ENCODE measurements around the gene GLIS1. TPM values are rescaled to one million over a fixed set of nuclear protein-coding genes. Genes with fewer than 3 reads are reported as not detected.

Gene GLIS1
- total RNA-seq, 1 experiment from 2014 or later: 0.39 TPM

GRCh38 chr1:53651356-53651755, 87.6 kb downstream of the GLIS1 start:
- TF ChIP-seq EZH2 (IDR thresholded peaks at IDR 0.05): no peak
- no peak for TF ChIP-seq ELF1 (IDR thresholded peaks at IDR 0.05; ENCODE audit: borderline replicate concordance, low read depth)
- TF ChIP-seq JUND (IDR thresholded peaks at IDR 0.05): no peak
- TF ChIP-seq FOSL1 (IDR thresholded peaks at IDR 0.05; ENCODE audit: low read depth): no peak
- TF ChIP-seq YY1 (IDR thresholded peaks at IDR 0.05; ENCODE audit: extremely low read depth, insufficient replicate concordance, low read depth, low read length): no peak
- no peak for TF ChIP-seq ATF3 (IDR thresholded peaks at IDR 0.05)
- H4K20me1 ChIP-seq (ENCODE audit: insufficient read depth): no peaks in the 10 kb centered on the region

GRCh38 chr1:53648516-53648915, 90.4 kb downstream of the GLIS1 start:
- H3K9me2 ChIP-seq (ENCODE audit: insufficient read depth): no peaks in the 10 kb centered on the region
- CTCF ChIA-PET: no interaction called here
- H3K9ac ChIP-seq (ENCODE audit: low read length): no peak overlapping the region
- no peak overlapping the region for H3K4me3 ChIP-seq (replicated peaks in 1 of 2; ENCODE audit: low read depth in 1 of 2, low read length in 2 of 2)
- intact Hi-C loops (cut with micrococcal nuclease): no loop called here
- no peaks in the 10 kb centered on the region for H3K36me3 ChIP-seq (ENCODE audit: control insufficient read depth in 1 of 2, insufficient read depth in 2 of 2, low read length in 2 of 2)
- H2AFZ ChIP-seq (ENCODE audit: low read depth, low read length, poor library complexity, severe bottlenecking): no peak overlapping the region
- no peaks in the 10 kb centered on the region for H3K79me2 ChIP-seq (ENCODE audit: insufficient read depth, low read length)
- no peaks in the 10 kb centered on the region for H3K4me1 ChIP-seq (ENCODE audit: control insufficient read depth in 1 of 2, insufficient read depth in 2 of 2, low read length in 2 of 2)
- no peaks in the 10 kb centered on the region for H3K9me3 ChIP-seq (ENCODE audit: control insufficient read depth in 1 of 2, insufficient read depth in 1 of 2, low read depth in 1 of 2, low read length in 2 of 2)
- RAD21 ChIA-PET (ENCODE audit: low non-redundant PET in 1 of 2, low total read pairs in 2 of 2, uncharacterized antibody in 2 of 2, unreplicated experiment in 2 of 2): no interaction called here
- no TSS peak for BruUV-seq (replicated peaks)
- ATAC-seq (no peak), DNase-seq (ENCODE audit: low read depth, low spot score) (no peak)
- no peak overlapping the region for H3K4me2 ChIP-seq (ENCODE audit: low read length)
- H3K27ac ChIP-seq (ENCODE audit: low read depth, low read length): no peak overlapping the region
- POLR2A ChIA-PET: no interaction called here
- peaks cover 32% of the 10 kb centered on the region for H3K27me3 ChIP-seq (ENCODE audit: insufficient read depth, low read length)
- H4K20me1 ChIP-seq (ENCODE audit: insufficient read depth): no peaks in the 10 kb centered on the region
- TF ChIP-seq ZNF274 (IDR thresholded peaks at IDR 0.05; ENCODE audit: low read depth, low read length): no peak
- no peak for TF ChIP-seq CBX3 (IDR thresholded peaks at IDR 0.05; ENCODE audit: low read depth)
- no peak for TF ChIP-seq ZFX (IDR thresholded peaks at IDR 0.05)
- no peak for TF ChIP-seq MAX (IDR thresholded peaks at IDR 0.05)
- TF ChIP-seq EZH2 (IDR thresholded peaks at IDR 0.05): no peak
- no peak for TF ChIP-seq POLR2AphosphoS5 (IDR thresholded peaks at IDR 0.05; ENCODE audit: low read depth, low read length)
- TF ChIP-seq SP1 (IDR thresholded peaks at IDR 0.05; ENCODE audit: low read depth): no peak
- no peak for TF ChIP-seq TCF7L2 (IDR thresholded peaks at IDR 0.05; ENCODE audit: borderline replicate concordance, extremely low read depth, insufficient read depth, insufficient read length)
- TF ChIP-seq FOSL1 (IDR thresholded peaks at IDR 0.05; ENCODE audit: low read depth): no peak
- no peak for TF ChIP-seq CEBPB (IDR thresholded peaks at IDR 0.05; ENCODE audit: low read depth)
- no peak for TF ChIP-seq SRF (IDR thresholded peaks at IDR 0.05; ENCODE audit: low read depth)
- TF ChIP-seq RAD21 (IDR thresholded peaks at IDR 0.05; ENCODE audit: low read depth): no peak
- no peak for TF ChIP-seq POLR2A (IDR thresholded peaks at IDR 0.05; ENCODE audit: borderline replicate concordance, extremely low read depth, insufficient read depth, insufficient read length)
- TF ChIP-seq CTCF (IDR thresholded peaks at IDR 0.05 in 2 of 3, conservative IDR thresholded peaks at IDR 0.05 in 1 of 3; ENCODE audit: borderline replicate concordance in 1 of 3, insufficient read depth in 1 of 3, low read depth in 2 of 3, low read length in 2 of 3): no peak

More at GRCh38 chr1:53651356-53651755, 87.6 kb downstream of the GLIS1 start:
- Histone ChIP-seq H3K9me2 (ENCODE audit: insufficient read depth) (no peaks in the 10 kb centered on the region), H3K27ac (ENCODE audit: low read depth, low read length) (no peak overlapping the region), H3K4me2 (ENCODE audit: low read length) (no peak overlapping the region), H3K4me3 (replicated peaks in 1 of 2; ENCODE audit: low read depth in 1 of 2, low read length in 2 of 2) (no peak overlapping the region), H2AFZ (ENCODE audit: low read depth, low read length, poor library complexity, severe bottlenecking) (no peak overlapping the region), H3K9me3 (ENCODE audit: control insufficient read depth in 1 of 2, insufficient read depth in 1 of 2, low read depth in 1 of 2, low read length in 2 of 2) (no peaks in the 10 kb centered on the region), H3K79me2 (ENCODE audit: insufficient read depth, low read length) (no peaks in the 10 kb centered on the region), H3K27me3 (ENCODE audit: insufficient read depth, low read length) (peaks cover 36% of the 10 kb centered on the region), H3K36me3 (ENCODE audit: control insufficient read depth in 1 of 2, insufficient read depth in 2 of 2, low read length in 2 of 2) (no peaks in the 10 kb centered on the region), H3K9ac (ENCODE audit: low read length) (no peak overlapping the region), H3K4me1 (ENCODE audit: control insufficient read depth in 1 of 2, insufficient read depth in 2 of 2, low read length in 2 of 2) (no peaks in the 10 kb centered on the region)
- CTCF ChIA-PET: no interaction called here
- BruUV-seq (replicated peaks): no TSS peak
- POLR2A ChIA-PET: no interaction called here
- RAD21 ChIA-PET (ENCODE audit: low non-redundant PET in 1 of 2, low total read pairs in 2 of 2, uncharacterized antibody in 2 of 2, unreplicated experiment in 2 of 2): no interaction called here
- DNase-seq (ENCODE audit: low read depth, low spot score) (no peak), ATAC-seq (no peak)
- intact Hi-C loops (cut with micrococcal nuclease): no loop called here
